Measurements from ENCODE around the gene LPGAT1. TPM values are rescaled to one million over a fixed set of nuclear protein-coding genes. Genes with fewer than 3 reads are reported as not detected.

Gene LPGAT1
- total and polyA plus RNA-seq, 5 donors, result 10.1 to 58.8 (median 35.2) TPM

DNA sequence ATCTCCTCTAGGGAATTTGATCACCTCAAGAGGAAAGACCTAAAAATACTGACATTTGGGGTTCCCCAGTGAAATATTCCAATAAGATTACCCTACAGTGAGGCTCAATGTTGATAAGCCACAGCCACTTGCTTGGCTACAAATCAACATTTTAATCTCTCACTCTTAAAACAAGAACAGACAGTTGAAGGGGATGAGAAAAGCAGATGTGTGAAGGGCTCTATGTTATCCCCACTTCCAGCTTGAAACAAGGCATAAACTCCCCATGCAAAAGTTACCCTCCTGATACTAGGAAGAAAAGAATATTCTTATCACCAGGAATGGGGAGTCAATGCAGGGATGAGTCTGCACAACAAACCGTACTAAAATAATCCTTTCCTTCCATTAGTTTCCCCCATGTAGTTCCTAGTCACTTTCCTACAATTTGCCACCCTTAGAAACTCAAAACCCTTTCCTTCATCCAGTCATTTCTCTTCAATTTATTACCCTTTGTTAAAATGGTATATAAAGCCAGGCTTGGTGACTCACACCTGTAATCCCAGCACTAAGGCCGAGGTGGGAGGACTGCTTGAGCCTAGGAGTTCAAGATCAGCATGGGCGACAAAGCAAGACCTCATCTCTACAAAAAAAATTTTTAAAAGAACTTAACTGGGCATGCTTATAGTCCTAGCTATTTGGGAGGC, 29.5 kb downstream of the LPGAT1 start:
- ATAC-seq, result no peak
- intact Hi-C loops (cut with DNase I), result no loop called here
- WGBS, result 91% methylated on average over 3 of the region's 3 CpGs
- H3K4me1 ChIP-seq (ENCODE audit: control insufficient read depth, insufficient read depth, low read length), result peaks cover 1% of the 10 kb centered on the region
- no peaks in the 10 kb centered on the region for H3K9me3 ChIP-seq (ENCODE audit: control insufficient read depth, low read length)
- no peak overlapping the region for H3K4me3 ChIP-seq (ENCODE audit: low read length)
- no peaks in the 10 kb centered on the region for H3K27me3 ChIP-seq (ENCODE audit: control insufficient read depth, insufficient read depth)
- H3K27ac ChIP-seq (ENCODE audit: low read length), result no peak overlapping the region
- DNase-seq, result no peak

DNA sequence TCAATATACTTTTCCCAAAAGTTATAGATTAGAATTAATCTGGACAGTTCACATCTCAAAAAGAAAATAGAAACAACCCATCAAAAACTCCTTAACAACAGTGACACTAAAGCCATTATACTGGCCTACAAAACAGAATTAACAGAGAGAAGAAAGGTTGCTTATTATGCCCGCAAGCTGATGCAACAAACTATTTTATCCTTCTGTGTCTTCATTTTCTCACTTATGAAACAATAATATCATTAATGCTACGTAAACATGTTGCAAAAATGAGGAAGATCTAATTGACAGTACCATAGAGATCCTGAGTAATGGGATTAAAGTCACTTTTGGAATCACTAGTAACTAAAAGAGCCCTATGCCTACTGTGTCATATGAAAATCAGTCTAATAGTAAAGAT, 32.6 kb downstream of the LPGAT1 start:
- 71% methylated on average over 2 of the region's 2 CpGs for WGBS
- ATAC-seq (no peak), DNase-seq (no peak)
- Histone ChIP-seq H3K27me3 (ENCODE audit: control insufficient read depth, insufficient read depth) (no peaks in the 10 kb centered on the region), H3K9me3 (ENCODE audit: control insufficient read depth, low read length) (no peaks in the 10 kb centered on the region), H3K27ac (ENCODE audit: low read length) (no peak overlapping the region), H3K4me3 (ENCODE audit: low read length) (no peak overlapping the region), H3K4me1 (ENCODE audit: control insufficient read depth, insufficient read depth, low read length) (peaks cover 1% of the 10 kb centered on the region)
- intact Hi-C loops (cut with DNase I), result no loop called here

DNA sequence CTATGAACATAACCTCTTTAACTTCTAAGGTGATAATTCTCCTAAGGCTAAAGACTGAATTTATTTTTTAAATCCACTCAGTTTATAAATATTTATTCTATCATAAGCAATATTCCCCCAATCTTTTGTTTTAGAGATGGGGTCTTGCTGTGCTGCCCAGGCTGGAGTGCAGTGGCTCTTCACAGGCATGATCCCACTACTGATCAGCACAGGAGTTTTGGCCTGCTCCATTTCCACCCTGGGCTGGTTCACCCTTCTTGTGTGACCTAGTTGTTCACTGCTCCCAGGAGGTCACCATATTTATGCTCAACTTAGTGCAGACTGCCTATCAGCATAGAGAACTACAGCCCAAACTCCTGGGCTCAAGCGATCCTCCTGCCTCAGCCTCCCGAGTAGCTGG, 38.6 kb downstream of the LPGAT1 start:
- 96% methylated on average over 2 of the region's 2 CpGs for WGBS
- no peak for ATAC-seq
- intact Hi-C loops (cut with DNase I), result no loop called here

DNA sequence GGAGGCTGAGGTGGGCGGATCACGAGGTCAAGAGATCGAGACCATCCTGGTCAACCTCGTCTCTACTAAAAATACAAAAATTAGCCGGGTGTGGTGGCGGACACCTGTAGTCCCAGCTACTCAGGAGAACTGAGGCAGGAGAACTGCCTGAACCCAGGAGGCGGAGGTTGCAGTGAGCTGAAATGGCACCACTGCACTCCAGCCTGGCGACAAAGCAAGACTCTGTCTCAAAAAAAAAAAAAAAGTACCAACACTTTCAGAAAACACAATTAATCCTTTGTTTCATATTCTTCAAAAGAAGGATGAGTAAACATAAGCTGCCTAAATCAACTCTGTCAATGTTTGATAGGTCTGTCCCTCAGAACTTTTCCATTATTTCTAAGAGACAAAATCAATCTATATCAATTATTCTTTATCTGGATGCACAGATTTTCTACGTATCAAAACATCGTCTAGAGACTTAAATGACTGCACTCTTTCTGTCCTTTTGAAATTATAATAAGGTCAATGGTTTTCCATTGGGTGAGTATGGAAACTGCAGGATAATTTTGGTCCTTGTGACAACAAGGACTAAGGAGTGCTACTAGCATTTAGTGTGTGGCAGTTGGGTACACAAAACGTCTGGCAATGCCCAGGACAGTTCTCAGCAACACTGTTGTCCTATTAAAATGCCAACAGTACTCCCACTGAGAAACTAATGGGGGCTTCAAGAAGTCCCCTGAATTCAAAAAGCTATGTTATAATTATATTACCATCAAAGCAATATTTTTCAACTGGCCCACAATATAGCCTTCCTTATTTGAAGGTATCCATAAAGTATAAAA, 40.7 kb downstream of the LPGAT1 start:
- no peaks in the 10 kb centered on the region for H3K4me1 ChIP-seq (ENCODE audit: control insufficient read depth, insufficient read depth, low read length)
- H3K9me3 ChIP-seq (ENCODE audit: control insufficient read depth, low read length), result no peaks in the 10 kb centered on the region
- no peak overlapping the region for H3K4me3 ChIP-seq (ENCODE audit: low read length)
- DNase-seq, result no peak
- intact Hi-C loops (cut with DNase I), result no loop called here
- no peak overlapping the region for H3K27ac ChIP-seq (ENCODE audit: low read length)
- WGBS, result 90% methylated on average over 11 of the region's 11 CpGs
- H3K27me3 ChIP-seq (ENCODE audit: control insufficient read depth, insufficient read depth), result no peaks in the 10 kb centered on the region
- ATAC-seq, result no peak

More for the DNA sequence above, 38.6 kb downstream of the LPGAT1 start:
- no peaks in the 10 kb centered on the region for H3K4me1 ChIP-seq (ENCODE audit: control insufficient read depth, insufficient read depth, low read length)
- H3K27ac ChIP-seq (ENCODE audit: low read length), result no peak overlapping the region
- no peak for DNase-seq
- no peaks in the 10 kb centered on the region for H3K9me3 ChIP-seq (ENCODE audit: control insufficient read depth, low read length)
- H3K4me3 ChIP-seq (ENCODE audit: low read length), result no peak overlapping the region
- no peaks in the 10 kb centered on the region for H3K27me3 ChIP-seq (ENCODE audit: control insufficient read depth, insufficient read depth)

DNA sequence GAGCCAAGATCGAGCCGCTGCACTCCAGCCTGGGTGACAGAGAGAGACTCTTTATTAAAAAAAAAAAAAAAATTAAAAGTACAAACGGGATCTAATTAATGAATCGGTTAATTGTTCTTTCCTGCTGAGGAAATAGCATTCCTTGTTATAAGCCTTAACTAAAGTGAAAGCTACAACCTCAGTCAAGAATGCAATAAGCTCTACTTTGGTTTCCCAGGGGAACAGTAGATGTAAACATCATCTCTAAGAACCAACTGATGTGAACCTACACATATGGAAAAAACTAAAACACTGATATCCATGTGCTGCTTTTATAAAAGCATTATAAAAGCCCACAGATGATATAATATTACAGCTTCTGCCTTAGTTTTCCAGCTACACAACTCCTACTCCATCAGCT, 41.9 kb downstream of the LPGAT1 start:
- DNase-seq, result no peak
- intact Hi-C loops (cut with DNase I), result no loop called here
- 71% methylated on average over 4 of the region's 4 CpGs for WGBS
- H3K27me3 ChIP-seq (ENCODE audit: control insufficient read depth, insufficient read depth), result no peaks in the 10 kb centered on the region
- no peak overlapping the region for H3K27ac ChIP-seq (ENCODE audit: low read length)
- peaks cover 2% of the 10 kb centered on the region for H3K4me1 ChIP-seq (ENCODE audit: control insufficient read depth, insufficient read depth, low read length)
- no peak for ATAC-seq
- no peaks in the 10 kb centered on the region for H3K9me3 ChIP-seq (ENCODE audit: control insufficient read depth, low read length)
- H3K4me3 ChIP-seq (ENCODE audit: low read length), result no peak overlapping the region

DNA sequence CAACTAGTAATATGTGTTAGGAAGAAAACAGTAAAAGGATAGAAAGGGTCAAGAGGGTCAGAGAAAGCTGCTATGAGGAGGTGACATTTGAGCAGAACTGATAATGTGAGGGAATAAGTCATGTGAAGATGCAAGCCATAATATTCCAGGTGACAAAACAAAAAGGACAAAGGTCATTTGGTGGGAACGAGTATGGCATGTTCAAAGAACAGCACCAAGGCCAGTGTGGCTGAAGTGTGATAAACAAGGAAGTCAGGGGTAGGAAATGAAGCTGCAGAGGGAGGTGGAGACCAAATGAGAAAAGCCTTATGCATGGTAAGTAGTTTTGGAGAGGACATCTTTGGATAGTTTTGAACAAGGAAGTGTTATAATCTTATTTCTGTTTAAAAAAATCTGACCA, 46.7 kb downstream of the LPGAT1 start:
- Histone ChIP-seq H3K27ac (ENCODE audit: low read length) (no peak overlapping the region), H3K4me1 (ENCODE audit: control insufficient read depth, insufficient read depth, low read length) (peaks cover 4% of the 10 kb centered on the region), H3K9me3 (ENCODE audit: control insufficient read depth, low read length) (no peaks in the 10 kb centered on the region), H3K4me3 (ENCODE audit: low read length) (no peak overlapping the region), H3K27me3 (ENCODE audit: control insufficient read depth, insufficient read depth) (no peaks in the 10 kb centered on the region)
- no peak for ATAC-seq
- no peak for DNase-seq
- intact Hi-C loops (cut with DNase I), result no loop called here
- 34% methylated on average over 1 of the region's 1 CpG for WGBS

DNA sequence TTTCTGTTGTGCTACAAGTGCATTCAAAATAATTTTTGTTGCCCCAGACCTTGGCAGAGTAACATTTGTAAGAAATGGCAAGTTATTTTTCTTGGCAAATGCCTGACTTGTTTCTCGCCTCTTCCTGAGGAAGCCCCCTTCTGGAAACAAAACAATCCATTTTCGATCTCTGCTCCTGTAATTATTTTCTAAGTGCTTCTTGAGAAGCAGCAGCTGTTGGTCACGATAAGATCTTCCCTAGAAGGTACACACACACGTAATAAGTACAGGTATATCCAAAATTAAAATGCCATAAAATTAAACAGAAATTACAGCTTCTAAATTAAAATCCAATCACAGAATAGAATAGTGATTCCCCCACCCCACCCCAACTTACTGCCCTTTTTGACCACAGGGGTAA, 47.3 kb downstream of the LPGAT1 start:
- 54% methylated on average over 4 of the region's 4 CpGs for WGBS
- intact Hi-C loops (cut with DNase I), result no loop called here
- H3K9me3 ChIP-seq (ENCODE audit: control insufficient read depth, low read length), result no peaks in the 10 kb centered on the region
- H3K4me3 ChIP-seq (ENCODE audit: low read length), result no peak overlapping the region
- DNase-seq, result no peak
- H3K27ac ChIP-seq (ENCODE audit: low read length), result no peak overlapping the region
- no peak for ATAC-seq
- peaks cover 4% of the 10 kb centered on the region for H3K4me1 ChIP-seq (ENCODE audit: control insufficient read depth, insufficient read depth, low read length)
- no peaks in the 10 kb centered on the region for H3K27me3 ChIP-seq (ENCODE audit: control insufficient read depth, insufficient read depth)

DNA sequence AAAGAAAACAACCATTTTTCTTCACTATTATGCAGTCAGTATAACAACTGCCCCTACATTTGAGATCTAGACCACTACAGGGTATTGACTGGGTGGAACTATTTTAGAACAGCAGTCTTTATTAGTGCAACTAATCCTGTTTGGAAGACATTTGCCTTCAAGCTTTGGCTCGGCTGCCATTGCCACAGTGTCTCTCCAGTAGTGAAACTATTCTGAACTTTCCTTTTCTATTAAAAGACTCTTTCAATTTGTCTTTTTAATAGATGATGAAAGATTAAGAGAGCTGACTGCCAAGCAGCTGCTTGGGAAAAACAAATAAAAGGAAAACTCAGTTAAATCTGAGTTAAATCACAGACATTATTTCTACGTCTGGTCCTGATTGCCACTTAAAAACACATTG, 49.3 kb downstream of the LPGAT1 start:
- H3K4me1 ChIP-seq (ENCODE audit: control insufficient read depth, insufficient read depth, low read length), result peaks cover 4% of the 10 kb centered on the region
- no peak overlapping the region for H3K4me3 ChIP-seq (ENCODE audit: low read length)
- no peak overlapping the region for H3K27ac ChIP-seq (ENCODE audit: low read length)
- H3K27me3 ChIP-seq (ENCODE audit: control insufficient read depth, insufficient read depth), result no peaks in the 10 kb centered on the region
- DNase-seq (no peak), ATAC-seq (no peak)
- WGBS, result 31% methylated on average over 2 of the region's 2 CpGs
- no peaks in the 10 kb centered on the region for H3K9me3 ChIP-seq (ENCODE audit: control insufficient read depth, low read length)
- intact Hi-C loops (cut with DNase I), result no loop called here

DNA sequence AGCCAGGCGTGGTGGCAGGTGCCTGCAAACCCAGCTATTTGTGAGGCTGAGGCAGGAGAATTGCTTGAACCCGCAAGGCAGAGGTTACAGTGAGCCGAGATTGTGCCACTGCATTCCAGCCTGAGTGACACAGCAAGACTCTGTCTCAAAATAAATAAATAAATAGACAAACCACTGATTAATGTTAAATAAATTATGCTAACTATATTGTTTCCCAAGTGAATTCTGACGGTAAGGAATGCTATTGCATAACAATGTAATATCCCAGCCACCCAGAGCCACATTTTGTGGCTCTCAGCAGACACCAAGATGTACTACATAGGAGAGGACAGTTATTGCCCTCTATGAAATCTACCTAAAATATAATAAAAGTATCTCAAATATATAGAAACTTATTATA, 55.4 kb downstream of the LPGAT1 start:
- H3K4me1 ChIP-seq (ENCODE audit: control insufficient read depth, insufficient read depth, low read length), result no peaks in the 10 kb centered on the region
- H3K9me3 ChIP-seq (ENCODE audit: control insufficient read depth, low read length), result no peaks in the 10 kb centered on the region
- 87% methylated on average over 4 of the region's 4 CpGs for WGBS
- H3K4me3 ChIP-seq (ENCODE audit: low read length), result no peak overlapping the region
- intact Hi-C loops (cut with DNase I), result no loop called here
- H3K27ac ChIP-seq (ENCODE audit: low read length), result no peak overlapping the region
- H3K27me3 ChIP-seq (ENCODE audit: control insufficient read depth, insufficient read depth), result no peaks in the 10 kb centered on the region
- ATAC-seq (no peak), DNase-seq (no peak)

DNA sequence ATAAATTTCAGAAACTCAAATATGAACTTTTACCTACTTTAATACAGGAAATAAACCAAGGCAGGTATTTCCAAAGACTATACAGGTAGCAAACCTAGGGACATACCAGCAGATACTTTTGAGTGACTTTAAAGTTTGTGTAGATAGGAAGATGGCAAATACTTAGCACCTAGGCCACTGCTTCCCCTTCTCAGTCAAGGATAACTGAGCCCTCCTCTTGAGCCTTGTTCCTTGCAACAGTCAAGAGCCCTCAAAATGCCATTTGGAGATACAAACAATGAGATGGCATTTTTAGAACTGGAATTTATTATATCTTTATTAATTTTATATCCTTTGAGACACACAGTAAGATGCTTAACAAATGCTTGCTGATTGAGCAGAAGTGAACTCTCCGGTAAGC, 65.9 kb downstream of the LPGAT1 start:
- 99% methylated on average over 1 of the region's 1 CpG for WGBS
- H3K27me3 ChIP-seq (ENCODE audit: control insufficient read depth, insufficient read depth), result no peaks in the 10 kb centered on the region
- no peak overlapping the region for H3K4me3 ChIP-seq (ENCODE audit: low read length)
- no peaks in the 10 kb centered on the region for H3K4me1 ChIP-seq (ENCODE audit: control insufficient read depth, insufficient read depth, low read length)
- DNase-seq (no peak), ATAC-seq (no peak)
- H3K9me3 ChIP-seq (ENCODE audit: control insufficient read depth, low read length), result no peaks in the 10 kb centered on the region
- no peak overlapping the region for H3K27ac ChIP-seq (ENCODE audit: low read length)
- intact Hi-C loops (cut with DNase I), result no loop called here

DNA sequence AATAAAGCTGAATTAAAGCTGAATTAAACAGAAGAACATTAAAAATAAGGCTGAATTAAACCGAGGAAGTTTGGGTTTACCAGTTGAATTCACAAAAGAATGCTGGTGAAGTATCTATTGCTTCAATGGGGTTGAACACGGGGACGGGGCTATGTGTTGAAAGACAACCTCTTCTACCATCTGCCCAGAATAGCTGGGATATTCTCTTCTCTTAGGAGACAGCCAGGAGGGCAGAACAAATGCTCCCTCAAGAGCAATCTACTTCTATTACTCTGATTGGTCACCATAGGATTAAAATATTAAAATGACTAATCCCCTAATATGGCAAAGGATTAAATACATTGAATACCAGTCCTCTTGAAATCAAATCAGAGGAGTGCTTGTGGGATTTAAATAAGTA, 68.4 kb downstream of the LPGAT1 start:
- 82% methylated on average over 3 of the region's 3 CpGs for WGBS
- no peak for ATAC-seq

More for the DNA sequence above, 68.4 kb downstream of the LPGAT1 start:
- Histone ChIP-seq H3K27ac (ENCODE audit: low read length) (no peak overlapping the region), H3K4me3 (ENCODE audit: low read length) (no peak overlapping the region), H3K4me1 (ENCODE audit: control insufficient read depth, insufficient read depth, low read length) (no peaks in the 10 kb centered on the region), H3K27me3 (ENCODE audit: control insufficient read depth, insufficient read depth) (no peaks in the 10 kb centered on the region), H3K9me3 (ENCODE audit: control insufficient read depth, low read length) (no peaks in the 10 kb centered on the region)
- intact Hi-C loops (cut with DNase I), result no loop called here
- DNase-seq, result no peak
